Fibroblast of skin of back (primary cell): ENCODE data around the gene LAMC3. TPM values are rescaled to one million over a fixed set of nuclear protein-coding genes. Genes with fewer than 3 reads are reported as not detected.

Experiments
- DNase-seq: peaks from one replicate; pipeline ENCODE4 v3.0.0-alpha.2; 2013
- polyA plus RNA-seq, 2 experiments: library from polyadenylated mRNA; unstranded; fragments of 120-200 nt; gene quantifications; one replicate each; pipeline ENCODE4 v1.2.1, GENCODE V29; 2013; ENCODE audit not compliant: insufficient read length in 2 of 2

LAMC3 gene
- polyA plus RNA-seq (2013, experiment 1 of 2; ENCODE audit: insufficient read length): 0.37 TPM
- polyA plus RNA-seq (2013, experiment 2 of 2; ENCODE audit: insufficient read length): 0.30 TPM

DNA sequence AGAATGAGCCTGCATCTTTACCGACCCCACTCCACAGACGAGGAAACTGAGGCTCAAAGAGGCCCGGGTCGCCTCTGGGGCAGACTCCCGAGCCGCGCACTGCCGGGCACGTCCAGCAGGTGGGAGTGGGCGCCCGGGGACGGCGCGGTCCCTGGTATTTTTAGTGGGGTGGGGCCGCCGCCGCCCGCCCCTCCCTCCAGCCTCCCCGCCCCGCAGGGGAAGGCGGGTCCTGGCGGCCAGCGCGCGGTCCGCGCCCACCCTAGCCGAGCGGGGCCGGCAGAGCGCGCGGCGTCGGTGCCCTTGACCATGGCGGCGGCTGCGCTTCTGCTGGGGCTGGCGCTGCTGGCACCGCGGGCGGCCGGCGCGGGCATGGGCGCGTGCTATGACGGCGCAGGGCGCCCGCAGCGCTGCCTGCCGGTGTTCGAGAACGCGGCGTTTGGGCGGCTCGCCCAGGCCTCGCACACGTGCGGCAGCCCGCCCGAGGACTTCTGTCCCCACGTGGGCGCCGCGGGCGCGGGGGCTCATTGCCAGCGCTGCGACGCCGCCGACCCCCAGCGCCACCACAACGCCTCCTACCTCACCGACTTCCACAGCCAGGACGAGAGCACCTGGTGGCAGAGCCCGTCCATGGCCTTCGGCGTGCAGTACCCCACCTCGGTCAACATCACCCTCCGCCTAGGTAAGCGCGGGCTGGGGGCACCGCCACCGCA, at the start of gene LAMC3:
LAMC3 (plus strand) TSS at position 266 of the 710 bp plus-strand sequence; CDS start at position 307, 41 bp downstream.
- peak; percentile 18 for DNase-seq

- DNase-seq: no peak
These were observed 49.1 kb upstream of the LAMC3 start for GRCh38 chr9:130959809-130960334.

DNA sequence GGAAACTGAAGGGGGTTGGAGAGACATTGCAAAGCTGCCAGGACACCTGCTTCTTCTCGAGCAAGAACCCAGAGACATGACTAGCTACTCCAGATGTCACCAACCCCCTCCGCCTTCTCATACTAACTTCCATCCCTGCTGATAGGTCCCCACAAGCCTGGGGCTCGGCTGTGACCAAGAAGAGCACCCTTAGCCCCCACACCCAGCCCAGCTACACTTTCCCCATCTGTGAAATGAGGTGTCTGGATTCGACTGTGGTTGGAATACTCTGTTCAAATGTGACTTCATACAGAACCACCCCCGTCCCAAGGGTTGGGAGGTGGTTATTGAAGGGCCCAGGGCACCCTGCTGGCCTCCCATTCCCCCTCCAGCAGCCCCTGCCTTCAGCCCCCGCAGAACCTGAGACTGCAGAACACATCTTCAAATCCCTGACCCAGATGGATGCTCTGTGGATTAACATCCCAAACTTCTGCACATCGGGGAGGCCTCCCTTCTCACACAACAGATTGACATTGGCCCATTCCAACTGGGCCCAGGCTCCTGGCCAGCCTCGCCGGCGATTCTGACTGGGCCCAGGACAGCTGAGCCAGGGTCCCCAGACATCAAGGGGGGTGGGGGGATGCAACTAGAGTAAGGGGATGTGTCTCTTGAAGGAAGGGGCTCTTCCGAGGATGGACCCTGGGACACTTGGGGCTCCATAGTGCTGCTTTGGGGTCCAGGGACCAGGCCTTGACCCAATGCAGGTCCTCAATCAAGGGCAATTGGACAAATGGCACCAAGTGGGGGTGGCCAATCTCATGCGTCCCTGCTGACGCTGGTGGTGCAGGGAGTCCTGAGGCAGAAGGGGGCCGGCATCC, 48.2 kb upstream of the LAMC3 start:
- no peak for DNase-seq

GRCh38 chr9:130961511-130962300, 47.3 kb upstream of the LAMC3 start:
- no peak for DNase-seq

DNA sequence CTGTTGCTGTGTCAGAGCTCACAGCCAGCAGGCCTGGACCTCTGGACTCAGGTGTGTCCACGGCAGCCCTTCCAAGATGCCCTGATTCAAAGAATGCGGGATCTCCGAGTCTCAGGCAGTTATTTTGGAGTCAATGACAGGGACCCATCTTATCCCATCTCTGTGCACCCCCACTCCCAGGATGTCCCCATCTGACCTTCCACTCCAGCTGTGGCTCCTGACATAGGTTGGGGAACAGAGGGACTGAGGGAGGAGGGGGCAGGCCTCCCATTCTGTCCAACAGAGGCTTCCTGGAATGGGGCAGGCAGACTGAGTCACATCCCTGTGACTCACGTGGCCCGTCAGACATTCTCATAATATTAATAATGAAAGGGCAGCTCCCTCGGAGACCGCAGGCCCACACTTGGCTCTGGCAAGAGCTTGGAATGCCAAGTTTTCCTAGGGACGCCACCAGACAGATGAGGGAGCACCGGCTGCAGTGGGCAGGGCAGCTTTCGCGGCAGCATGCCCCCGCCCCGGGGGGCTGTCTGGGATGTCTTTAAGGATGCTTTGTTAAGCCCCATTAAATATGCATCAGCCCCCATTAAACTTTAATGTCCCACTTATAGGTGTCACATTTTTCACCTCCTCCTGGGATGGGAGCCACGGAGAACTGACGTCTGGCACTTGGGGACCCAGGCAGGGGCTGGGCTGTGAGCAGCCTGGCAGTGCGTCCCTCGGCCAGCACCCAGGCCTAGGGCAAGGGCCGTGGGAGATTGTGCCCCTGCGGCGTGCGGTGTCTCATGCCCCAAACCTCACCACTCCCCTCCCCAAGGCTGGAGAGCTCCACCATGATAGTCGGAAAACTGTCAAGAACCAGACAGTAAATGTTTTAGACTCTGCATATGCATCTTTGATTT, 46.3 kb upstream of the LAMC3 start:
- DNase-seq: peak; percentile 98

- DNase-seq: no peak
These were observed 45.6 kb upstream of the LAMC3 start for GRCh38 chr9:130963337-130963908.

GRCh38 chr9:130963916-130964315, 45.1 kb upstream of the LAMC3 start:
- no peak for DNase-seq

DNA sequence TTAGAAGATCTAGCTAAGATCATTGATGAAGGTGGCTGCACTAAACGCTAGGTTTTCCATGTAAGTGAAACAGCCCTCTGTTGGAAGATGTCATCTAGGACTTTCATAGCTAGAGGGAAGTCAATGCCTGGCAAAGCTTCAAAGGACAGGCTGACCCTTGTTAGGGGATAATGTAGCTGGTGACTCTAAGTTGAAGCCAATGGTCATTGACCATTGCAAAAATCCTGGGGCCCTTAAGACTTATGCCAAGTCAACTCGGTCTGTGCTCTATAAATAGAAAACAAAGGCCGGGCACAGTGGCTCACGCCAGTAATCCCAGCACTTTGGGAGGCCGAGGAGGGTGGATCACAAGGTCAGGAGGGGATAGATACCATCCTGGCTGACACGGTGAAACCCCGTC, 43.3 kb upstream of the LAMC3 start:
- no peak for DNase-seq

DNA sequence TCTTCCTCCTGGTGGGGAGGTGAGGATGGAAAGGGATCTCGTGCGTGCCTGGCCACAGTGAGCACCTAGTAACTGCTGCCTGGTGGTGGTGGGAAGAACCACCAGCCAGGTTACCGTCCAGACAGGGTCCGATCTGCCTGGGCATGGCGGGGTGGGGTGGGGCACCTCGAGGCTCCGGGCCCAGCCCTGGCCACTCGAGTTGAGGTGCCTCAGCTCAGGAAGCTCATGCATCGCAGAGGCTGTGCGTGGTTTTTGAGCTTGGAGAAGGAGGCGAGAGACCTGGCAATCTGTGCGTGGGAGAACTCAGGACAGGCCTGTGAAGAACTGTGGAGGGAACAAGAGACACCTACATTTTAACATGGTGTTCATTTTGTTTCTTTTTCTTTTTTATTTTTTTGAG, 38.9 kb upstream of the LAMC3 start:
- no peak for DNase-seq

GRCh38 chr9:130970855-130971254, 38.1 kb upstream of the LAMC3 start:
- DNase-seq: no peak

DNA sequence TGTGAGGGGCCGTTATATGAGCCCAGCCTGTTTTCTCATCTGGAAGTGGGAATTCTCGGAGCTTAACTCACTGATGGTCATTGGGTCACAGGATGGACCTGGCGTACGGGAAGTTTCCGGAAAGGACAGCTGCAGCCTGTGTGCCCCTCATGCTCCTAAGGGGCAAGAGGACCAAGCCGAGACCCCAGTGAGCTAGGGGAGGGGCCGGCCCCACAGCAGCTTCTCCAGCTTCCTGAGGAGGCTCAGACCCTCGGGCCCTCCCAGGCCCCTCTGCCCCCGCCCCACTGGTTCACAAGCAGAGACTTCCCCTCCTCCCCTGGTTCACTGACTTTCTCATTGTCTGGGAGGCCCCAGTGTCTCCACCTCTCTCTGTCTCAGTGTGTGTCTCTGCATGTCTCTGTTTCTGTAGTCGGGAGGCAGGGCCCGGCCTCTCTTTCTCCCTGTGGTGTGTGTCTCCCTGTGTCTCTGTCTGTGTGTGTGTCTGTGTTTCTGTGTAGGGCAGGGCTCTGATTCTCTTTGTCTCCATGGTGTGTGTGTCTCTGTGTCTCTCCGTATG, 37.6 kb upstream of the LAMC3 start:
- no peak for DNase-seq

DNA sequence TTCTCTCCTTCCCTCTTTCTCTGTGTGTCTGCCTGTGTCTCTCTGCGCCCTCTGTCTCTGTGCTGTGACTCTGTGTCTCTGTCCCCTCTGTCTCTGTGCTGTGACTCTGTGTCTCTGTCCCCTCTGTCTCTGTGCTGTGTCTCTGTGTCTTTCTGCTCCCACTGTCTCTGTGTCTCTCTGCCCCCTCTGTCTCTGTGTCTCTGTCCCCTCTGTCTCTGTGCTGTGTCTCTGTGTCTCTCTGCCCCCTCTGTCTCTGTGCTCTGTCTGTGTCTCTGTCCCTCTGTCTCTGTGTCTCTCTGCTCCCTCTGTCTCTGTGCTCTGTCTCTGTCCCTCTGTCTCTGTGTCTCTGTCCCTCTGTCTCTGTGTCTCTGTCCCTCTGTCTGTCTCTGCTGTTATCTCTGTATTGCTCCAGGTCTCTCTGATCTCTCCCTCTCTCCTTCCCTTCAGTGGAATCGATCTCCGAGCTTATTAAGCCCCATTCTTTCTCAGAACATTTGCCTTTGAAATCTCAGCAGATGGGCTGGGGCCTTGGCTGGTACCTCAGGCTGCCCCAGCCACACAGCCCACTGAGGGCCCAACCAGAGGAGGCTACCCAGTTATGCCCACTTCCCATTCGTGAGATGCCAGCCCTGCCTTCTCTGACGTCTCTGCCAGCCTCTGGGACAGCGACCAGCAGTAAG, 36.6 kb upstream of the LAMC3 start:
- no peak for DNase-seq

DNA sequence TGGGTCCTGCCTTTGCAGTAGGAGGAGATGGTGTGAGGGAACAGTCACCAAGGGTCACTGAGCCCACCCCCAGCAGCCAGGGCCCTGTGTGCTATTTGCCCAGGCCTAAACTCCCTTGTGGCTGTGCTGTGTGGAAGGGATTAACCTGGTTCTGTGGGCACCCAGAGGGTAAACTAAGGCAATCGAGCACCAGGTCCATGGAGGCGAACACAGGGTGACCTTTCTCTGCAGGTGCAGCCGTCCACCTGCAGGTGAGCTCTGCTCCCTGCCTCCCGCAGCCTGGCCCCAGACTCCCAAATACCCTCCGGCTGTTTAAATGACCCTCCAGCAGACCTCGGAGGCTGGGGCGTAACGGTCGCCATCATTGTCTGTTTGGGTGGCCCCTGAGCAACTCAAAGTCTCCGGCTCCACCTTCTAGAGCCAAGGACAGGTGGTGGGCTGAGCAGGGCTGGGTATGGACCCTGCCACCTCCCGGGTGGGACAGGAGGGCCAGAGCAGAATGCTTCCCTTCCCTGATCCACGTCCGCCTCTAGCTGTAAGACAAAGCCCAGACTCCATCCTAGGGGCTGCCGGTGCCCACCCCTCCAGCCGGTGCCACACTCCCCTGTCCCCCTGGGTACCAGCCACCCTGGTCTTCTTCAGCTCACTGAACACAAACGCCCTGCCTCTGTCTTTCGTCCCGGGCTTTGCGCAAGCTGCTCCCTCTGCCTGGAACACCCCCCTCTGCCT, 35.9 kb upstream of the LAMC3 start:
- no peak for DNase-seq

DNA sequence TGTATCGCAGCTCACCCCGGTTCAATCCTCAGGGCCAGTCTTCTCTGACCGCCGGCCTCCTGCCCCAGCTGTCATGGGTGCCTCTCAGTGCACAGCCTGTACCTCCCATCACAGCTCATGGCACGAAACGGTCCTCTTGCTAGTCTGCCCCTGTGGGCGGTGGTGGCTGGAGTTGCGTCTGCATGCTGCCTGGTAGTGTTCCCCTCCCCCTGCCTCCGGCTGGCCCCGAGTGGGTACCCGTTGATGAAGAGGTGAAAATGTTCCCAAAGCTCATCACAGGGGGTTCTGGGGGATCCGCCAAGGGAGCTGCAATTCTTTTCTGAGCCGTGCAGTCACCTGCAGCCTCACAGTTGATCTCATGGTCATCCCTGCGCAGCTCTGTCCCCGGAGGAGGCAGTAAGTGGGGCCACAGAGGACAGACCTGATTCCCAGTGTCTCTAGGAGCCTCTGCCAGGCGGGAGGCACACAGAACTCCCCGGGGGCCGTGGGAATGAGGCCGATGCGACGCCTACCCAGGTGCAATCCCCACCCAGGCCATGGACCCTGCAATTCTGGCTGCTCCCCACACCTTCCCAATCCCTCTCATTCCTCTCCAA, 35.2 kb upstream of the LAMC3 start:
- DNase-seq: no peak

DNA sequence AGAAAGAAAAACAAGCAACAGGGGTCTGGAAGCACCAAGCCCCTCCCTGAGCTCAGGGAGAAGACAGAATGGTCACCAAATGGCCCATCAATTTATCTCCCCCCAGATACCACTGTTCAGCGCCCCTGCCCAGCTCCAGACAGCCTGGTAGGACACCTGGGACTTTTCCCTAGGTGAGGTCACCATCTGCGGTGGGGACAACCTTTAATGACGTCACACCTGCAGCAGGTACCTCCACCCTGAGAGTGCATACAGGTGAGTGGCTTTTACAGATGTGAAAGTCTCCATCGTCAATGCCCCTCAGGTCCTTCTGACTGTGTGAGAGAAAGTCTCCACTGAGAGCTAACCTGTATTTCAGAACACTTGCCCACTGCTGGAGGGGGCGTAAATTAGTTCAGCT, 34.3 kb upstream of the LAMC3 start:
- DNase-seq: no peak

- no peak for DNase-seq
These were observed 33.8 kb upstream of the LAMC3 start for GRCh38 chr9:130975156-130975555.

- no peak for DNase-seq
These were observed 32.8 kb upstream of the LAMC3 start for GRCh38 chr9:130975932-130976841.

- no peak for DNase-seq
These were observed 31.2 kb upstream of the LAMC3 start for GRCh38 chr9:130977811-130978221.
